H7 (cell line): ENCODE results near the gene DNAJA2. TPM values are rescaled to one million over a fixed set of nuclear protein-coding genes. Genes with fewer than 3 reads are reported as not detected.

ENCODE experiments used
- DNase-seq: peaks from one replicate; pipeline ENCODE4 v3.0.0; 2012
- H3K27me3 ChIP-seq: 2 replicates; pipeline ENCODE4 v1.6.0; 2011; ENCODE audit warnings: mild to moderate bottlenecking, low read length; ENCODE audit not compliant: control insufficient read depth, insufficient read depth
- H3K36me3 ChIP-seq: replicated peaks from 2 replicates; pipeline ENCODE4 v1.5.1; 2011; ENCODE audit warnings: low read length; ENCODE audit not compliant: control insufficient read depth, insufficient read depth
- H3K4me3 ChIP-seq: 2 replicates; pipeline ENCODE4 v1.5.1; 2011; ENCODE audit warnings: low read depth, mild to moderate bottlenecking, control low read depth, low read length, moderate library complexity; ENCODE audit not compliant: insufficient read depth
- total RNA-seq: library from RNA; depleted of rRNA; stranded (reverse); fragments of >200 nt; shearing (Covaris generic); gene quantifications from 2 replicates; pipeline ENCODE4 v1.2.3, GENCODE V29; 2014

Gene DNAJA2
- total RNA-seq, 1 experiment from 2014 or later: 91.6 TPM

DNA sequence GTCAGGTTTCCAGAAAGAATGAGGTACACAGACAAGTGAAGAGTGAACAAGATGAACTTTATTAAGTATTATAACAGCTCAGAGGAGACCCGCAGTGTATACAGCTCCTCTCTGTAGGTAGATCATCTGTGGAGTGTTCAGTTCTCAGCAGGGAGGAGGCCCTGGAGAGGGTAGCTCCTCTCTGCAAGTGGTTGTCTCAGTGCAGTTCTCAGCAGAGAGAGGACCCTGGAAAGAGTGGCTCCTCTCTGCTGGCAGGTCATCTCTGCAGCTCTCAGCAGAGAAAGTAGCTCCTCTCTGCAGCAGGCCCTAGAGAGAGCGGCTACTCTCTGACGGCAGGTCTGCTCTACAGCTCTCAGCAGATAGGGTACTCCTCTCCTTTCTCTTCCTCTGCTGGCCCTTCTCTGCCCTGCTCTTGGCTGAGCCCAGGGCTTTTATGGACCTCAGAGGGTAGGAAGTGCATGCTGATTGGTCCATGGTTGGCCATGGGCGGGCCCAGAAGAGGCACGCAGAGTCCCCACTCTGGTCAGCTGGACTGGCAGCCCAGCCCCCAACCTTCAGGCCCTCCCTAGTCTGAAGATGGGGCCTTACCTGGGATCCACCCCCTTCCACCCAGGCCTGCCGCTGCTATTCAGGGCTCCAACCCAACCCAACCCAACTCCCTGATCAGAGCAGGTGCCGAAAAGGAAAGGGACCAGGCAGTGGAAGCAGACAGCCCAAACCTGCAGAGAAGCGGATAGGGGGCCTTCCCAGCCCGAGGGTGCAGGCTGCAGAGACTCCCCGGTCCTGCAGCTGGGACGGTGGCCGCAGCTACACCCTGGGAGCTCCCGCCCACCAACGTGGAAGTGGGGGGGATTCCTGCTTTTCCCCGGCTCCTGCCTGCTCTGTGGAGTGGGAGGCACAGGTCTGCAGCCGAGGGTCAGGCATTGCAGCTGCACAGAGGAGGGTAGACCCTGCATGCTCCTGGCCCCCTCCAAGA, 18.5 kb upstream of the DNAJA2 start:
- Histone ChIP-seq H3K27me3 (no peaks in the 10 kb centered on the region), H3K36me3 (no peaks in the 10 kb centered on the region), H3K4me3 (no peak overlapping the region)
- peak; percentile 55 for DNase-seq

DNA sequence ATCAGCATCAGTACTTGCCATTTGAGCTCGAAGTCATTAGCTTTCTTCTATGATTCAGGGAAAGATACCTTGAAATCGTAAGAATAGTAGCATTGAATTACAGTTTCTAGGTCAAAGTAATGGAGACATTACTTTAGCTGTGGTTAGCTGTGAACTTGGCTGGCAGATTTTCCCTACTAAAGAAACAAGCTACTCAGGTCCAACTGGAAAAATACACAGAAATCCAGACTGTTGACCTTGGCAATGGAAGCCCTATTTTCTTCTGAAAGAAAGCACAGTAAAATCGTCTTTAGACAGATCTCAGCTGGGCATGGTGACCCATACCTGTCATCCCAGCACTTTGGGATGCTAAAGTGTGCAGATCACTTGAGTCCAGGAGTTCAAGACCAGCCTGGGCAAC, 13.4 kb upstream of the DNAJA2 start:
- Histone ChIP-seq H3K4me3 (no peak overlapping the region), H3K27me3 (no peaks in the 10 kb centered on the region), H3K36me3 (no peaks in the 10 kb centered on the region)
- DNase-seq: no peak

DNA sequence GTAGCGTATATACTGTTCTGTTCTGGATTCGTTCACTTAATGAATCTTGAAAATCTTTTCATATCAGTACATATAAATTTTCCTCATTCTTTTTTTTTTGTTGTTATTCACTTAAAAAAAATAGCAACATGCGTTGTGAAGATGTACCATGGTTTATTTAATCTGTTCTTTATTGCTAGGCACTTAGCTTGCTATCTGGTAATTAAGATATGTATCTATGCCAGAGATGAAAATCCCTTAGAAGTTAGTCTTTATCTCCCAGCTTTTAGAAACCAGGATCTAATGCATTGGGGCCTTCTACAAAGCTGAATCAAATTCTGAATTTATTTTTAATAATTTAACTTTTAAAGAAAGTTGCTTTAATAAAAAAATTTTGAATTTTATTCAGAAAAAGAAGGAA, 13.0 kb upstream of the DNAJA2 start:
- no peaks in the 10 kb centered on the region for H3K27me3 ChIP-seq
- no peak for DNase-seq
- H3K36me3 ChIP-seq: no peaks in the 10 kb centered on the region
- H3K4me3 ChIP-seq: no peak overlapping the region

DNA sequence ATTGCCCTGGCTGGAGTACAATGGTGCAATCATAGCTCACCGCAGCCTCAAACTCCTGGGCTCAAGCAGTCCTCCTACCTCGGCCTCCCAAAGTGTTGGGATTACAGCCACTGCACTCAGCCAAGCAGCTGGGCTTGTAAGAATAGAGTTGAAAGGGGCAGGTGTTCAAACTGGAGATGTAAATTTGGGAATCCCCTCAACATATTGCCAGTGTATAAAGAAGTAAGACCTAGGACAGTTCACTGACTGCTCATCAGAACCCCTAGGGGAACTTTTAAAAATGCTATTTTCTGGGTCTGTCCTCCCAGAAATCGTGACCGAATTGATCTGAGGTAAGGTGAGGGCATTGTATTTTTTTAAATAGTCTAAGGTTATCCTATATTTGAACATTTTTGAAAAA, 8.9 kb upstream of the DNAJA2 start:
- Histone ChIP-seq H3K27me3 (no peaks in the 10 kb centered on the region), H3K4me3 (no peak overlapping the region), H3K36me3 (no peaks in the 10 kb centered on the region)
- DNase-seq: no peak

DNA sequence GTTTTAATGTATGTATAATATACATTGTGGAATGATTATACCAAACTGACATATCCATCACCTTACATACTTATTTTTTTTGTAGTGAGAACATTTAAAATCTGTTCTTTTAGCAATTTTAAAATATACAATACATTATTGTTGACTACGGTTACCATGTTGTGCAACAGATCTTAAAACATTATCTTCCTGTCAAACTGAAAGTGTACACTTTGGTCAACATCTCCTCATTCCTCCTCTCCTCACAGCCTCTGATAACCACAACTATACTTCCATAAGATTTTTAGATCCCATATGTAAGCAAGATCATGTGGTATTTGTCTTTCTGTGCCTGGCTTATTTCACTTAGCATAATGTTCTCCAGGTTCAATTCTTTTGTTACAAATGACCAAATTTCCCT, 7.5 kb upstream of the DNAJA2 start:
- H3K4me3 ChIP-seq: no peak overlapping the region
- DNase-seq: no peak
- no peaks in the 10 kb centered on the region for H3K36me3 ChIP-seq
- no peaks in the 10 kb centered on the region for H3K27me3 ChIP-seq

DNA sequence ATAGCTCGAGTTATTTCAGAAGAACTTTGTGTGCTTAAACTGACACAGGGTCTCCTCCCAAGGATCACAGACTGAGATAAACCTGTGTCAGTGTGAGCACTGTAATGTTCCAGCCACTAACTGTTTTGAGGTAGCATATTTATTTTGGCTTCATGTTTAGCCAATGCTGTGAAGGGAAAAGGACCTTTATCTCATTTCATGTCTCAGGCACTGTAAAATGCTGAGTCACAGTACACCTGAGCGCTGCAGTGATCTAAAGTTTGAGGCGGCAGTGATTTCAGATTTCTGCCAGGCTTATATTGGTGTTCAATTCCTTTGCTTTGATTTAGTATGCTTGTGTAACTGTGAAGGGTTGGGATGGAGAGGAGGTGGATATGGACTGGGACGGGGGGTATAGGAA, 3.1 kb upstream of the DNAJA2 start:
- no peaks in the 10 kb centered on the region for H3K36me3 ChIP-seq
- H3K4me3 ChIP-seq: no peak overlapping the region
- DNase-seq: no peak
- H3K27me3 ChIP-seq: no peaks in the 10 kb centered on the region

DNA sequence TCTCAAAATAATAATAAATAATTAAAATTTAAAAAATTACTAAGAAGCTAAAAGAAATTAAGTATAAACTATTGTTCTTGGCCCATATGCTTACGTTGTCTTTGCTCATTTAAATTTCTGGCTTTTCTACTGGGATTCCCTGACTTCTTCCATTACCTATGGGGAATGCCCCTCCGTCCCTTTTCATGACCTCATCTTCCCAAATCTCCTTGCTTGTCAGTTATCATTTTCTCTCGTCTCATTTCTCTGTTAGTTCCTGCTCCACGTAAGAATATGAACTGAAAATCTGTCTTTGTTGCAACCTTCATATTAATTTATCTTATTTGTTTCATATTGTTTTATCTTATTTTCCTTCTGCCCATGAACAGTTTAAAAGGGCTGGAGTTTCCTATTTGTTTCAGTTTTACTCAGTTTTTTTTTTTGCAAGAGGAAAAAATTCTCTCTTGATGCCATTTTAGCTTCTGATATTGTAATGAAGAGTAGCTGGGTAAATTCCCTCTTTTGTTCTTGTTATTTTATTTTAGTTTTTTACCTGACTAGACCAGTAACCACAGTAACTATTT, 2.5 kb upstream of the DNAJA2 start:
- DNase-seq: no peak
- Histone ChIP-seq H3K27me3 (no peaks in the 10 kb centered on the region), H3K4me3 (no peak overlapping the region), H3K36me3 (no peaks in the 10 kb centered on the region; the same call in none of the 2 replicates)

DNA sequence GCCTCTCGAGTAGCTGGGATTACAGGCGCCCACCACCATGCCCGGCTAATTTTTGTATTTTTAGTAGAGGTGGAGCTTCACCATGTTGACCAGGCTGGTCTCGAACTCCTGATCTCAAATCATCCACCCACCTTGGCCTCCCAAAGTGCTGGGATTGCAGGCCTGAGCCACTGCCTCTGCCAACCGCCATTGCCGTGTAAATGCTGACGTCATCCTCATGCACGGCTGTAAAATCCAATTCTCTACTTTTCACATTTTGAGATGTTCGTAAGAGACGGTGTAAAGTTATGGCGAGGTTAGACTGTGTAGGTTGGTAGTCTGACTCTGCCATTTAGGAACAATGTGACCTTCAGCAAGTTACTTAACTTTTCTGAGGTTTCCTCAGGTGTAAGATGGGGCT, 1.7 kb upstream of the DNAJA2 start:
- Histone ChIP-seq H3K27me3 (no peaks in the 10 kb centered on the region), H3K36me3 (peaks cover 2% of the 10 kb centered on the region), H3K4me3 (no peak overlapping the region)
- no peak for DNase-seq

DNA sequence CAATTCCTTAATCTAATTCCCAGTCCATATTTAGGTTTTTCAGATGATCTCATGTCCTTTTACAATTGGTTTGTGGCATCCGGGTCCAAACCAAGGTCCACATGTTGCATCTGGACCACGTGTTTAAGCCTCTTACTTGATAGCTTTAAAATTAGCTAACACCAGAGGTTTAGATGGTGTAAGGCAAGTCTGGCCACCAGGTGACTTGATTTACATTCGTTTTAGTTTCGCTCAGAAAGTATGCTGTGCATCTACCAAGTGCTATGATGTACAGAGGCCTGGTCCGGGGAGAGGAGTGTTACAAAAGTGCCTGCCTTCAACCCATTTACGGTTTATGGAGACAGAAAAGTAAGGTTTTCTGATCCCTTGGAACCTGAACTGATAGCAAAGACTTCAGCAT, 878 bp upstream of the DNAJA2 start:
- Histone ChIP-seq H3K4me3 (no peak overlapping the region), H3K27me3 (no peaks in the 10 kb centered on the region), H3K36me3 (peaks cover 3% of the 10 kb centered on the region)
- DNase-seq: no peak

DNA sequence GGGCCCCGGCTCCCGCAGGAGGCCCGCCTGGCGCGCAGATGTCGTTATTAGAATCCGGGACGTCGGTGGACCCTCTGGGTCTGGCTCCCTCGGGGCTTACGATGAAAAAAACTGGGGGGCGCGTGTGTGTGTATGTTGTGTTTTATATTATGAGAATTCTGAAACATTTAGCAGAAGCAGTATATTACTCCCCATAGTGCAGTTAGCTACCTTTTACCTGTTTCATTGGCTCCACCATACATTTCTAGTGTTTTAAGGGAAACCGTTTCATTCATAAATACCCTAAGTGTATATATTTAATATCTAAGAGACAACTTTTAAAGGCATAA, 486 bp upstream of the DNAJA2 start:
- DNase-seq: no peak
- Histone ChIP-seq H3K4me3 (peak overlapping the region; percentile 85), H3K36me3 (peaks cover 4% of the 10 kb centered on the region), H3K27me3 (no peaks in the 10 kb centered on the region)

DNA sequence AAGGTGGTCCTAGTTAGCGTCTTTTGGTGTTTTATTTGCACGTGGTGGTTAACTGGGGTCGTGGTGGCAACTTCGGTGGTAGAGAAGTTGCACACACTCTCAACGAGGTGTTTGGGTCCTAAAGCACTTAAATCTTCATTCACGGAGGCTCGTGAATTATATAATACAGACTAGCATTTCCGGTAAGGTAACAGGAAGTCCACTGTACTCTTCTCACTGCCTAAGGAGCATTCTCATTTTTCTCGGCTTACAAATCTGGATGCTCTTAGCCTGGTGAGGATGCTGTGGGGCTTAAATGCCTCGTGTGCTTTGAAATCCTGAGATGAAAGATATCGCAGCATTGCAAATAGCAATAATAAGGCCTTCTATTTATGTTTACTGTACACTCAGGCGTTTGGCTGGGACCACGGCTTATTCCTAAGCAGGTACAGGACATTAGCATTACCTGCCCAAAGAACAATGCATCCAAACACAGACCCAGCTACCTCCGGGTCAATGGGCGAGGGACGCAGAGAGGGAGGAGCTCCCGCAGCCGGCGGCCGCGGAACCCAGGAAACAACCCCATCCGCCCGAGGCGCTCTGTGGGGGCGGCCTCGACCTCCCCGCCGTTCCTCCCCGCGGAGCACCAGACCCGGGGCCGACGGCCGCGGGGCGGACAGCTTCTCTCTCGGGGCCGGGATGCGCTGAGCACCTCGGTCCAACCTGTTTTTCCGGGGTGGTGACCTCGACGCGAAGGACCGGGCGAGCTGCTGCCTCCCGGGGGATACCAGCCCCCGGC, 856 bp downstream of the DNAJA2 start:
- peaks cover 14% of the 10 kb centered on the region for H3K36me3 ChIP-seq
- DNase-seq: peak; percentile 85
- peak overlapping the region; percentile 85 for H3K4me3 ChIP-seq
- no peaks in the 10 kb centered on the region for H3K27me3 ChIP-seq

DNA sequence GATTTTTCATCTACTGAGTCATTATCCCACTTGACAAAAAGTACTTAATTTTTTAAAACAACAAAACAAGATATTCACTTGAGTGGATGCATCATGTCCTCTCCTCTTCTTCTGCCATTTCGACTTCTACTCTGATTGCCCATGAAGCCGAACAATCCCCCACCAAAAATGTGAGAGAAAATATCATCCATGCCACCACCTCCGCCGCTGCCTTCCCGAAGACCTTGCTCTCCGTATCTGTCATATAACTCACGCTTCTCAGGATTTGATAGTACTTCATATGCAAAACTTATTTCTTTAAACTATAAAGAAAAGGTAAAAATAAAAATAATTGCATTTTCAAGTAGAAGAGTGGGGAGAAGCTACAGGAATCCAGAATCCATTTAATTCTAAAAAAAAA, 2.2 kb downstream of the DNAJA2 start:
- H3K36me3 ChIP-seq: peaks cover 26% of the 10 kb centered on the region
- DNase-seq: no peak
- H3K4me3 ChIP-seq: no peak overlapping the region
- H3K27me3 ChIP-seq: no peaks in the 10 kb centered on the region

DNA sequence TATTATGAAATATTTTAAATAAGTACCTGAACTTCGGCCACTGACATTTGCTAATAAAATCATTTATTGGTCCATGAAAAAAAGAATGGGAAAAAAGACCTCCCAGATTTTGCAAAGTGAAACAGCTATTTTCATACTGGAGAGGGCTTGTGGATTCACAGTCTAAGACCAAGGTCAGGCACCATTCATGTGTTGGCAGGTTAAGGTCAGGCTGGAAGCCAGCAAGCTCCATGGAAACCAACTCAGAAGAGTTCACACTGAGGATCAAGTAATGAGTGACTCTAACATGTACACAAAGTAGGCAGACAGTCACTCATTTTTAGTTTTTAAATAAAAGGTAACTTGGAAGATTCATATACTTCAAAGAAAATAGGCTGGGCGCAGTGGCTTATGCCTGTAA, 3.4 kb downstream of the DNAJA2 start:
- H3K27me3 ChIP-seq: no peaks in the 10 kb centered on the region
- peaks cover 27% of the 10 kb centered on the region for H3K36me3 ChIP-seq
- H3K4me3 ChIP-seq: no peak overlapping the region
- DNase-seq: no peak

DNA sequence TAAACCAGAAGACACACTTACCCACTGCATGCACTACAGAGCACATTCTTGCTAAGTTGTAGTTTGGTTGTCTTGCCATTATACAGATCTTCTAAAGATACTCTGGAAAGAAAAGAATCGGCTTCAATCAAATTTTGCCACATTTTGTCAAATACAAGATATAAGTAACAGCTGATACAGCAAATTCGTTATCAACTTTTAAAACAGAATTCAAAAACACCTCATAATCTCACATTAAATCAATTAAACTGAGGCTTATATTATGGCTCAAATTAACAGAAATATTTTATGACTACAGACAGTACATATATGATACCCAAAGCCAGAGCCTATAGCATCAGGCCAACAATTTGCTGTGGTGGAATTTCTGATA, 5.4 kb downstream of the DNAJA2 start:
- Histone ChIP-seq H3K27me3 (no peaks in the 10 kb centered on the region), H3K4me3 (no peak overlapping the region), H3K36me3 (peaks cover 35% of the 10 kb centered on the region)
- no peak for DNase-seq

DNA sequence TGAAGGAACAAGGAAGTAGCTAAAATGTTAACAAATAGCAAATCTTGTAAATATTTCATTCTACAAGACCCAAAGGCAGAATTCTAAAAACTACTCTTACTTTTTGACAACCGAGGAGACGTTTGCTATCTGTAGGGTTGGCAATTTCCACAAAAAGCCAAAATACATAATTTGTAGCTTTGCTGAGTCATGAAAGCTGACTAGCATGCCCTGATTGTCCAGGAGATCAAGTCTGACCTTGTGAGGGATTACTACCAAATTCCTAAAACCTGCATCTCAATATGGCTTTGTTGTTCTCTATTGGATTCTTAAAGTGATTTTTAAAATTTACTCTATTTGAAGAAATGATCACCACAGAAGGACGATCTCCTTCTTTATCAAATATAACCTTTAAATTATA, 10.8 kb downstream of the DNAJA2 start:
- Histone ChIP-seq H3K36me3 (peaks cover 31% of the 10 kb centered on the region), H3K4me3 (no peak overlapping the region), H3K27me3 (no peaks in the 10 kb centered on the region)
- no peak for DNase-seq
